Sigmoid colon (tissue), 7 donors: ENCODE measurements around the gene CCDC187. TPM values are rescaled to one million over a fixed set of nuclear protein-coding genes. Genes with fewer than 3 reads are reported as not detected.

Experiments used
- DNase-seq: peaks from one replicate; pipeline ENCODE4 v3.0.0-alpha.2; 2019
- H3K27ac ChIP-seq, 4 donors: fragments of 200-600 bp; sonication (generic); one replicate each; pipeline ENCODE4 v1.5.1; 2016 to 2019; ENCODE audit warnings: mild to moderate bottlenecking in 1 of 4
- H3K27me3 ChIP-seq, 3 donors: fragments of 200-600 bp; sonication (generic); one replicate each; pipeline ENCODE4 v1.5.1; 2019; ENCODE audit warnings: mild to moderate bottlenecking in 1 of 3
- H3K36me3 ChIP-seq, 4 donors: fragments of 200-600 bp; sonication (generic); one replicate each; pipeline ENCODE4 v1.5.1; 2016 to 2019
- H3K4me1 ChIP-seq, 4 donors: fragments of 200-600 bp; sonication (generic); one replicate each; pipeline ENCODE4 v1.5.1; 2017 to 2019
- H3K4me3 ChIP-seq, 4 donors: fragments of 200-600 bp; sonication (generic); one replicate each; pipeline ENCODE4 v1.5.1; 2017 to 2019; ENCODE audit warnings: mild to moderate bottlenecking in 2 of 4, moderate library complexity in 1 of 4
- H3K9me3 ChIP-seq, 4 donors: fragments of 200-600 bp in 3 of 4; sonication (generic) in 3 of 4; one replicate each; pipeline versions ENCODE4 v1.5.1 to v1.6.1; 2013 to 2019
- CTCF ChIP-seq, 4 experiments: fragments of 450-650 bp in 3 of 4; fragments of 200-600 bp in 1 of 4; IDR thresholded peaks; one replicate each; pipeline ENCODE4 v1.5.1; 2016 to 2019; ENCODE audit warnings: antibody characterized with exemption in 4 of 4, mild to moderate bottlenecking in 3 of 4, moderate library complexity in 2 of 4
- EP300 ChIP-seq, 4 donors: sonication (generic); formaldehyde crosslinking; IDR thresholded peaks; one replicate each; pipeline ENCODE4 v1.6.1; 2017; ENCODE audit warnings: antibody characterized with exemption in 4 of 4
- POLR2A ChIP-seq, 2 donors: fragments of 450-650 bp; IDR thresholded peaks; one replicate each; pipeline ENCODE4 v1.6.1; 2016; ENCODE audit warnings: antibody characterized with exemption in 2 of 2, mild to moderate bottlenecking in 2 of 2, moderate library complexity in 2 of 2
- POLR2AphosphoS5 ChIP-seq, 4 donors: sonication (generic); formaldehyde crosslinking; IDR thresholded peaks; one replicate each; pipeline ENCODE4 v1.6.1; 2017; ENCODE audit warnings: antibody characterized with exemption in 4 of 4
- WGBS, 2 donors: extraction: QIAGEN DNeasy Blood & Tissue Kit; methylation state at CpG; one replicate each; pipeline ENCODE4 v1.1.7; 2013; 5-methylcytosine and 5-hydroxymethylcytosine counted together
- intact Hi-C: fragments of 100-400 bp; cut with DNase I; formaldehyde crosslinking; loops from one replicate; pipeline ENCODE4 v1.15.1; 2023
- polyA plus RNA-seq, 3 donors: library from polyadenylated mRNA; stranded (reverse); fragments of 200-250 nt; gene quantifications; one replicate each; pipeline ENCODE4 v1.2.3, GENCODE V29; 2013
- total RNA-seq, 4 donors: library from RNA; depleted of rRNA; stranded (reverse); fragments of >200 nt; gene quantifications; one replicate each; pipeline ENCODE4 v1.1.0, GENCODE V29; 2016
- donor health status: healthy with polysubstance abuse.
- donor health status: Bipolar disorder and iron deficiency.
- donor health status: healthy.

The CCDC187 gene
- total and polyA plus RNA-seq, 7 donors = 0.32 TPM; not detected in 6

- TF ChIP-seq CTCF (IDR thresholded peaks at IDR 0.05) (no peak), POLR2AphosphoS5 (IDR thresholded peaks at IDR 0.05) (no peak), POLR2A (IDR thresholded peaks at IDR 0.05) (no peak), EP300 (IDR thresholded peaks at IDR 0.05) (no peak)
- H3K27me3 ChIP-seq = peaks cover 0 to 4% (median 0%) of the 10 kb centered on the region in 3 donors
- no peaks in the 10 kb centered on the region for H3K36me3 ChIP-seq
- WGBS, 2 donors = 1% methylated on average over 112 of the region's 112 CpGs
- H3K4me3 ChIP-seq = peak within 1 kb of the TSS; percentile 52 to 86 (median 78)
- peak within 1 kb of the TSS; percentile 15 to 62 (median 52) for H3K27ac ChIP-seq
- intact Hi-C loops = loop anchor here (10.0 kb wide), 1 partner anchor 281 kb away; the partner anchor contains the start of gene UBAC1
- no peaks in the 10 kb centered on the region for H3K9me3 ChIP-seq
- peaks cover 0 to 21% (median 12%) of the 10 kb centered on the region in 4 donors for H3K4me1 ChIP-seq
- peak; percentile 91 for DNase-seq
Measured at GRCh38 chr9:136245219-136246150, 58.4 kb downstream of the CCDC187 start, which contains the start of gene QSOX2. QSOX2 (minus strand) TSS chr9:136245812; CDS start chr9:136245803, 9 bp downstream.

- TF ChIP-seq POLR2AphosphoS5 (IDR thresholded peaks at IDR 0.05) (no peak), CTCF (IDR thresholded peaks at IDR 0.05) (no peak), EP300 (IDR thresholded peaks at IDR 0.05) (no peak), POLR2A (IDR thresholded peaks at IDR 0.05) (no peak)
- no peaks in the 10 kb centered on the region for H3K9me3 ChIP-seq
- H3K27ac ChIP-seq = peak overlapping the region in 3 of 4 donors; percentile 15 to 62 (median 60)
- no peak for DNase-seq
- peak overlapping the region; percentile 52 to 86 (median 78) for H3K4me3 ChIP-seq
- intact Hi-C loops = loop anchor here (10.0 kb wide), 1 partner anchor 280 kb away; the partner anchor contains the start of gene UBAC1
- 1 to 4% methylated on average over 6 of the region's 6 CpGs for WGBS, 2 donors
- H3K4me1 ChIP-seq = peaks cover 0 to 21% (median 12%) of the 10 kb centered on the region in 4 donors
- no peaks in the 10 kb centered on the region for H3K36me3 ChIP-seq
- peaks cover 0 to 4% (median 0%) of the 10 kb centered on the region in 3 donors for H3K27me3 ChIP-seq
Measured at GRCh38 chr9:136244969-136245218, 59.0 kb downstream of the CCDC187 start.

- TF ChIP-seq POLR2AphosphoS5 (IDR thresholded peaks at IDR 0.05) = no peak
- no peak for TF ChIP-seq POLR2A (IDR thresholded peaks at IDR 0.05)
- no peak for TF ChIP-seq EP300 (IDR thresholded peaks at IDR 0.05)
- no peak for TF ChIP-seq CTCF (IDR thresholded peaks at IDR 0.05)
- no peak for DNase-seq
- WGBS, 2 donors = 27 to 46% methylated on average over 11 of the region's 11 CpGs
- Histone ChIP-seq H3K4me1 (peaks cover 0 to 21% (median 12%) of the 10 kb centered on the region in 4 donors), H3K27me3 (peaks cover 0 to 4% (median 0%) of the 10 kb centered on the region in 3 donors), H3K36me3 (no peaks in the 10 kb centered on the region), H3K4me3 (peak overlapping the region; percentile 52 to 86 (median 78)), H3K27ac (no peak overlapping the region), H3K9me3 (no peaks in the 10 kb centered on the region)
- intact Hi-C loops = loop anchor here (10.0 kb wide), 1 partner anchor 280 kb away; the partner anchor contains the start of gene UBAC1
Measured at GRCh38 chr9:136244122-136244968, 59.5 kb downstream of the CCDC187 start.

- DNase-seq = no peak
- H3K4me1 ChIP-seq = peaks cover 0 to 21% (median 12%) of the 10 kb centered on the region in 4 donors
- WGBS, 2 donors = 60 to 82% methylated on average over 4 of the region's 4 CpGs
Measured at GRCh38 chr9:136243631-136244030, 60.3 kb downstream of the CCDC187 start.

More at GRCh38 chr9:136243631-136244030, 60.3 kb downstream of the CCDC187 start:
- no peaks in the 10 kb centered on the region for H3K9me3 ChIP-seq
- no peaks in the 10 kb centered on the region for H3K36me3 ChIP-seq
- no peak overlapping the region for H3K4me3 ChIP-seq
- H3K27ac ChIP-seq = no peak overlapping the region
- H3K27me3 ChIP-seq = no peaks in the 10 kb centered on the region
- intact Hi-C loops = loop anchor here (10.0 kb wide), 1 partner anchor 279 kb away; the partner anchor contains the start of gene UBAC1
- TF ChIP-seq EP300 (IDR thresholded peaks at IDR 0.05) (no peak), POLR2AphosphoS5 (IDR thresholded peaks at IDR 0.05) (no peak)
